Stimulated activated CD4-positive, alpha-beta T cell treated with anti-CD3 and anti-CD28 coated beads, Interleukin-12 subunit alpha, Interleukin-12 subunit beta, amount 100 ng/mL, for 4 hours (primary cell): ENCODE results near the gene AOC2.
"Not testable (repeated sequence)": the region's sequence is repeated elsewhere in the genome, so short reads cannot be mapped to it uniquely, and the experiment has no call there.

Experiments used
- DNase-seq: peaks from one replicate; pipeline ENCODE4 v3.0.0-alpha.2; 2020

AOC2 gene

GRCh38 chr17:42853968-42854790, 9.8 kb downstream of the AOC2 start:
- DNase-seq, result no peak

GRCh38 chr17:42855048-42855596, 10.7 kb downstream of the AOC2 start:
- no peak for DNase-seq

- DNase-seq, result not testable (repeated sequence)
Measured at GRCh38 chr17:42856093-42856492, 11.7 kb downstream of the AOC2 start.

GRCh38 chr17:42856516-42856915, 12.1 kb downstream of the AOC2 start:
- not testable (repeated sequence) for DNase-seq

- DNase-seq, result no peak
Measured at GRCh38 chr17:42857389-42857788, 13.0 kb downstream of the AOC2 start.

GRCh38 chr17:42865638-42866094, 21.3 kb downstream of the AOC2 start:
- no peak for DNase-seq

GRCh38 chr17:42866216-42866615, 21.8 kb downstream of the AOC2 start:
- no peak for DNase-seq

GRCh38 chr17:42866631-42867575, 22.5 kb downstream of the AOC2 start:
- DNase-seq, result no peak

GRCh38 chr17:42867694-42868261, 23.4 kb downstream of the AOC2 start:
- DNase-seq, result not testable (repeated sequence)

GRCh38 chr17:42868338-42868737, 24.0 kb downstream of the AOC2 start:
- DNase-seq, result no peak

- no peak for DNase-seq
Measured at GRCh38 chr17:42871647-42872046, 27.3 kb downstream of the AOC2 start.

- no peak for DNase-seq
Measured at GRCh38 chr17:42872251-42872965, 28.0 kb downstream of the AOC2 start.

GRCh38 chr17:42873315-42873714, 28.9 kb downstream of the AOC2 start:
- DNase-seq, result no peak

- not testable (repeated sequence) for DNase-seq
Measured at GRCh38 chr17:42873932-42874695, 29.7 kb downstream of the AOC2 start.

- DNase-seq, result no peak
Measured at GRCh38 chr17:42877037-42877436, 32.7 kb downstream of the AOC2 start.

- DNase-seq, result no peak
Measured at GRCh38 chr17:42878123-42878880, 33.9 kb downstream of the AOC2 start.

GRCh38 chr17:42878924-42879595, 34.7 kb downstream of the AOC2 start:
- DNase-seq, result no peak

GRCh38 chr17:42879596-42879985, 35.2 kb downstream of the AOC2 start:
- no peak for DNase-seq

GRCh38 chr17:42880776-42881310, 36.5 kb downstream of the AOC2 start:
- no peak for DNase-seq

- not testable (repeated sequence) for DNase-seq
Measured at GRCh38 chr17:42881706-42882105, 37.3 kb downstream of the AOC2 start.
